ENCODE measurements around the gene RIMKLA.

GRCh38 chr1:42414551-42415496 is 34.2 kb downstream of the RIMKLA start:
- TF ChIP-seq CTCF (IDR thresholded peaks at IDR 0.05; ENCODE audit: low read length) = no peak
- TF ChIP-seq EZH2 (IDR thresholded peaks at IDR 0.05; ENCODE audit: borderline replicate concordance, low read length) = no peak

Measured in OCI-LY1 (cell line).